HG02610 (cell line): ENCODE measurements around the gene SIRT3.

Source experiments
- ATAC-seq: cut with Tn5 transposase; IDR thresholded peaks from one replicate; pipeline ENCODE4 v1.9.1; 2021; ENCODE audit warnings: mild to moderate bottlenecking, moderate library complexity; ENCODE audit not compliant: unreplicated experiment

SIRT3 gene

GRCh38 chr11:217704-218103 is 18.4 kb downstream of the SIRT3 start:
- no peak for ATAC-seq

DNA sequence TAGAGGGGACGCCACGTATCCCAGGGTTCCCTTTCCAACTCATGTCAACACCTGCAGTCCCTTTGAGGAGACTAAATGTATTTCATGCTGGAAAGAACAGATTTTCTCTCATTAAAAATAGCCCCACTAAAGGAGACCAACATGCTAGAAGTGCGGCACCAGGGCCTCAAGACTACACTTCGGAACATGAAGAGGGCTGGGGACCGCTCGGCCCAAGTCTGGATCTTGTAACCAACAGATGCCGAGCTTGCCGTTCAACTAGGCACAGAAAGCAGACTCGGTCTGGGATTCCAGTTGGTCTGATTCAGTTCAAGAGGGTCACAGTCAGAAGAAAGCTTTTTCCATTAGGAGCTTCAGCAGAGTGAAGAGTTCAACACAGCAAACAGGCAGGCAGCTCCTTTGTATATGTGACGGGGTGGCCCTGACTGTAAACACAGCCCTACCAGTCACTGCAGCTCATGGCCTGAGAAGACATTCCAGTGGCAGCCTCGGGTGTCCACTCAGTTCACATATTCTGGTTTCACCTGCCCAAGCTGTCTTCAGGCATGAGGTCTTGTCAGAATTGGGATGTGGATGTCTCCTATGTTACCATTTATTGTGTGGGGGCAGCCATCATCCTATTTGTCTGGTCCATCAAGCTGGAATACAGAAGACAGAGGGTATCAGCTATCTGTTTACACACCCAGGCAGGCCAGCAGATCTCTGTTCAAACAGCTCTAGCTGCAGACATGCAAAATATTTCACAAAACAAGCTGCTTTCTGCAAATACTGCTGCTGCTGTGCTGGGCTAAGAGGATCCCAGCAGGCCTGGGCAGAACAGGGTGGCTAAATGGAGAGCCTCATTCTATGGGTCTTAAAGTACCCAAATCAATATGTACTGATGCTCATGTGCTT is 19.8 kb downstream of the SIRT3 start:
- ATAC-seq, result no peak

- no peak for ATAC-seq
Measured at GRCh38 chr11:215581-216037, 20.5 kb downstream of the SIRT3 start.

DNA sequence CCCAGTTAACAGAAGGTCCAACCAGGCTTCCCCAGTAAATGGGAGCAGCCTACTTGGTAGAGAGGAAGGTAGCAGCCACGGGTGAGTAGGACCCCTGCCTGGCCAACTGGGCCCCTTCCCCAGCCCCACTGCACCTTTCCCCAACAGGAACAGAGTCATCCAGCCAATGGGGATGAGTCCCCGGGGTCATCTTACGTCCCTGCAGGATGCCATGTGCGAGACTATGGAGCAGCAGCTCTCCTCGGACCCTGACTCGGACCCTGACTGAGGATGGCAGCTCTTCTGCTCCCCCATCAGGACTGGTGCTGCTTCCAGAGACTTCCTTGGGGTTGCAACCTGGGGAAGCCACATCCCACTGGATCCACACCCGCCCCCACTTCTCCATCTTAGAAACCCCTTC is 22.1 kb downstream of the SIRT3 start:
- no peak for ATAC-seq

DNA sequence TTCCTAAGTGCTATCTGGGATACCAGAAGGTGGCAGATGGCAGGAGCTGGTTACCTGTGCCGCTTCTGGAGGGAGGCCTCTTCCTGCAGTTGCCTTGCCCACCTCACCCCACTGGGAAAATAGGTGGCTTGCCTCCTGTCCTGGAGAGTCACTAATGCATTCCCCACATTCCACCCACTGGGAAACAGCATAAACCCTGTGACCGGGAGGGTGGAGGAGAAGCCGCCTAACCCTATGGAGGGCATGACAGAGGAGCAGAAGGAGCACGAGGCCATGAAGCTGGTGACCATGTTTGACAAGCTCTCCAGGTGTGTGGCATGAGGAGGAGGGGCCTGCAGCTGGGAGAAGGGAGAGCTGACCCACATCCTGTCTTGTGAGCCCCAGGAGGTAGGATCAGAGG is 23.0 kb downstream of the SIRT3 start:
- ATAC-seq, result no peak

DNA sequence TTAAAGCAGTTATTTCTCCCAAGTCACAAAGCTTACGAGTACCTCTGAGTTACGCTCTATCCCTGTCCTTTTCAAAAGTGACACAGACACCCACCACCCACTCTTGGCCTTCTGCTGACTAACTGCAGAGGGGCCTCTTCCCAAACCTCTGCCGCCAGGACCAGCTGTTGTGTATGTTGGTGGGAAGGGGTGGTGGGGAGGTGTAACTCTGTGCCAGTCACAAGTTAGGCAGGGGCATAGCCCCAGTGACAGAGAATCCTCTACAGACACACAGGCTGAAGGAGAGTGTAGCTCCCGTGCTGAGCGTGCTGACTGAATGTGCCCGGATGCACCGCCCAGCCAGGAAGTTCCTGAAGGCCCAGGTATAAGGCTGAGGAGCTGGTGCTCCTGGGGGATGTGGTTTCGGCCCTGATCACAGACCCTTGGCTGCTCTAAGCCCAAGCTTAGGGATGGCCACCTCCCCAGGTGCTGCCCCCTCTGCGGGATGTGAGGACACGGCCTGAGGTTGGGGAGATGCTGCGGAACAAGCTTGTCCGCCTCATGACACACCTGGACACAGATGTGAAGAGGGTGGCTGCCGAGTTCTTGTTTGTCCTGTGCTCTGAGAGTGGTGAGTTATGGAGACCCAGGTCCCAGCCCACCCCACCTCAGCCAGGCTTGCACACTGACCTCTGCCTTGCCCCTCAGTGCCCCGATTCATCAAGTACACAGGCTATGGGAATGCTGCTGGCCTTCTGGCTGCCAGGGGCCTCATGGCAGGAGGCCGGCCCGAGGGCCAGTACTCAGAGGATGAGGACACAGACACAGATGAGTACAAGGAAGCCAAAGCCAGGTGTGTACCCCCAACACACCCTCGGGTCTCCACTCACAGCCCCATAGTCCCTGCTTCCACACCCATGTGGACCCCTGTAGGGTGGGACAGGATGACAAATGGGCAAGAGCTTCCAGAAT is 23.7 kb downstream of the SIRT3 start:
- ATAC-seq, result no peak

- ATAC-seq, result no peak
Measured at GRCh38 chr11:211741-212140, 24.4 kb downstream of the SIRT3 start.

DNA sequence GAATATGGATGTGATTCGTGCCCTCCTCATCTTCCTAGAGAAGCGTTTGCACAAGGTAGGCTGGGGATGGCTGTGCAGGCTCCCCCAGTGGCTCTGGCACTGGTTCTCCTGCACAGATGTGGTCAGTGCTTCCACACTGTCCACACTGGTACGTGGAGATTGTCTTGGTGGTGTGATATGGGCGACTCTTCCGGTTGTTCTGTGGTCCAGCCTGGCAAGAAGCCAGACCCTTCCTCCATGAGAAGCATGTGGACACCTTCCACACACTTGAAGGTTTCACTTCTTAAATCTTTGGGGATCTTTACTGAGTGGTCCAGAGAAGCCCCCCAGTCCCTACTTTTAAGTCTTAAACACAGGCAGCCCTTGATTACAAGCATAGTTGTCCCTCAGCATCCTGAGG is 24.8 kb downstream of the SIRT3 start:
- no peak for ATAC-seq

DNA sequence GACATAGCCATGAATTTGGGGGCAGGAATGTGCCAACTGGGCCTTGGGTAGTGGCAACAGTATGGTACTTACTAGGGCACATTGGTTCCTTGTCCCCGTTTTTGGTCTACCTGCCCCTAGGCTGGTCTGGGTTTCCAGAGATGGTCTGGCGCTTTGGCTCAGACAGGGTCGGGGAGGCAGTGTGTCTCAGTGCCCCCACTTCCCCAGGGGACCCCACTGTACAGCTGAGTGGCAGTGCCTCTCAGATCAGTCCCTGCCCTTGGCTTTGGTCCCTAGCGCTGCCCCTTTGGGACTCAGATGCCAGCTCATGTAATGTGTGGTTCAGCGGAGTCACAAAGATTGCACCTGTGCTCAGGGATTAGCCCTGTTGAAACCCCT is 25.4 kb downstream of the SIRT3 start:
- ATAC-seq, result no peak

- no peak for ATAC-seq
Measured at GRCh38 chr11:210122-210802, 25.9 kb downstream of the SIRT3 start.

DNA sequence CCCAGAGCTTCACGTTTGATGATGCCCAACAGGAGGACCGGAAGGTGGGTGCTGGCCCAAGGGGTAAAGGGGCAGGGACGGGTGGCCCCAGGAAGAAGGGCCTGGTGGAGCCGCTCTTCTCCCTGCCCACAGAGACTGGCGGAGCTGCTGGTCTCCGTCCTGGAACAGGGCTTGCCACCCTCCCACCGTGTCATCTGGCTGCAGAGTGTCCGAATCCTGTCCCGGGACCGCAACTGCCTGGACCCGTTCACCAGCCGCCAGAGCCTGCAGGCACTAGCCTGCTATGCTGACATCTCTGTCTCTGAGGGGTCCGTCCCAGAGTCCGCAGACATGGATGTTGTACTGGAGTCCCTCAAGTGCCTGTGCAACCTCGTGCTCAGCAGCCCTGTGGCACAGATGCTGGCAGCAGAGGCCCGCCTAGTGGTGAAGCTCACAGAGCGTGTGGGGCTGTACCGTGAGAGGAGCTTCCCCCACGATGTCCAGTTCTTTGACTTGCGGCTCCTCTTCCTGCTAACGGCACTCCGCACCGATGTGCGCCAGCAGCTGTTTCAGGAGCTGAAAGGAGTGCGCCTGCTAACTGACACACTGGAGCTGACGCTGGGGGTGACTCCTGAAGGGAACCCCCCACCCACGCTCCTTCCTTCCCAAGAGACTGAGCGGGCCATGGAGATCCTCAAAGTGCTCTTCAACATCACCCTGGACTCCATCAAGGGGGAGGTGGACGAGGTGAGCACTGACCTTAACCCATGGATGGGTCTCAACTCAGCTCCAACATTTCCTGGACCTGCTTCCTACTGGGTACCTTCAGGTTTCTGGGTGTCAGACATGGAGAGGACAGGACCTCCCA is 26.6 kb downstream of the SIRT3 start:
- no peak for ATAC-seq

DNA sequence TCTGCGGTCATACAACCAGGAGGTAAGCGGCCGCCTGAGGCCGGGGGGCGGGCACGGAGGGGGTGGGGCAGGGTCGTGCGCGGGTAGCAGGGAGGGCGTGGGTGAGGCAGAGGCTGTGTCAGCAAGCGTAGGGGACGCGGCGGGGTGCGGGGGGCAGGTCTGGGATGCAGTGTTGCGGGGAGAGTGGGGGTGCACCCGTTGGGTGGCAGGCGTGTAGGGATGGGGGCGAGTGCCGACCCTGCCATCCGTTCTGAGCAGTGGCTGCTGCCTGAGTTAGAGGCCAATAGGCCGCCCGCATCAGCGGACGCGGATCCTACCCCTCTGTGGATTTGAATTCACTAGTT is 27.3 kb downstream of the SIRT3 start:
- ATAC-seq, result no peak

- ATAC-seq, result peak; percentile 48
Measured at GRCh38 chr11:208181-208916, 27.8 kb downstream of the SIRT3 start.

GRCh38 chr11:207863-208180 is 28.3 kb downstream of the SIRT3 start:
- peak; percentile 10 for ATAC-seq

- peak; percentile 70 for ATAC-seq
Measured at GRCh38 chr11:207208-207862, 28.8 kb downstream of the SIRT3 start, which contains the start of the genes BET1L and RIC8A. BET1L (minus strand) TSS chr11:207399; CDS start chr11:207321, 78 bp downstream. RIC8A (plus strand) TSS chr11:207708; CDS start chr11:208855, 1,147 bp downstream.

GRCh38 chr11:206526-207207 is 29.5 kb downstream of the SIRT3 start:
- ATAC-seq, result no peak

GRCh38 chr11:206002-206384 is 30.1 kb downstream of the SIRT3 start:
- ATAC-seq, result no peak

- no peak for ATAC-seq
Measured at GRCh38 chr11:205221-206001, 30.7 kb downstream of the SIRT3 start.
